ENCODE data around the gene SHFL.

SHFL gene

GRCh38 chr19:10135551-10136334 lies 49.6 kb downstream of the SHFL start:
- no peak for DNase-seq

- DNase-seq: no peak
Measured at GRCh38 chr19:10136936-10137335, 50.8 kb downstream of the SHFL start.

GRCh38 chr19:10137751-10138682 lies 51.9 kb downstream of the SHFL start:
- DNase-seq: no peak

DNA sequence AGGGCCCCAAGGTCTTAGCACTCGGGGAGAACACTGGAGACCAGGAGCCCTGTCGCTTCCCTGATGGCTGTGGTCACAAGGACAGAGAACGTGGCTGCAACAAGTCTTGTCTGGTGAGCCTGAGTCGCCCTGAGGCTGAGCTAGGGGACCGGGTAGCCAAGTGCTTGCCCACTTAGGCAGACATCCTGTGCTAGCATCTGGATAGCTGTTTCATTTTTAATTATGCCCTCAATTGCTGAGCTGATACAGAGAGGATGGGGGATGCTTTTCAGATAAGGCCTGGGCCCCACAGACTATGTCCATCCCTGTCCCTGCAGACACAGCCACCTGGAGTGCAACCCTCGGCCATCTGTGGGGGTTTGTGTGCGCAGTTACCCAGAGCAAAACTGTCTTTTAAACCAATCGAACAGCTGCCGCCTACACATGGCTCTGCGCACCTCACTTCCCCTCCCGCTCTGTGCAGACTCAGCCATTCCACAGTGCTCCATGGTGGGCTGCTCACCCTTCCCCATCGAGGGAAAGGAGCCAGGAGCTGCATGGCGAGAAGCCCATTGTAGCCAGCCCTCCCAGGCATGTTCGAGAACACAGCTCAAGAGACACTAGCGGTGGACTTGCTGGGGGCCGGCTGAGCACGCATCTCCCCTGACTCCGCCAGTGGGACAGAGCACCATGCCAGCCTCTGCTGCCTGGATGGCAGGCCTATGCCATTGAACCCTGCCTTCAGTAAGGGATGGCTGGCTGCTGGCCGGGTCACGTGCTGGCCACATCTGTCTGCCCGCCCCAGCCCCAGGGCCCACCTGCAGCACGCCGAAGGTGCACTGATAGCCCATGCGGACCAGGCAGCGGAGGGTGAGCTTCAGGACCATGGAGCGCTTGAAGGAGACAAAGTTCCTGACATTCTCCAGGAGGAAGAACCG lies 53.0 kb downstream of the SHFL start:
- no peak for DNase-seq

- no peak for DNase-seq
Measured at GRCh38 chr19:10139952-10140351, 53.8 kb downstream of the SHFL start.

DNA sequence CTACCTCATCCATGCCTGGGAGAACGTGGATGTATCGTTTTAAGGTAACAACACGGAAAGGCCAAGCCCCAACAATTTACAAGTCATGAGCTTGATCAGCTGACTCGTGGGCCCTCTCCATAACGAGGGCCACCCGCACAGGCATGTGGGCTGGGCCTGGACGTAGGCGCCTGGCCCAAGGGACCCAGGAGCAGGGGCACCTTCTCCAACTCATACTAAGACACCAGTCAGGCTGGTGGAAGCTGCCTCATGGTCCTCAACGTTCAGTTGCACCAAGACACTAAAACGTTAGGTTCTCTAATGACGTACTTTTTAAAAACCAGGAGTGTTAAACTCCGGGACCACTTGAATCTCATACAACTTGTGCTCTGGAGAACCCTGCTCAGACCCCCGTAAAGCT lies 55.4 kb downstream of the SHFL start:
- no peak for DNase-seq

GRCh38 chr19:10141973-10142372 lies 55.9 kb downstream of the SHFL start:
- no peak for DNase-seq
